C4-2B (cell line): ENCODE measurements around the gene TMEM18.

Experiments
- ZFX ChIP-seq: fragments of 450-650 bp; IDR thresholded peaks from 2 replicates; pipeline ENCODE4 v1.6.1; 2017
- TF ChIP-seq, protein P1 (sequence below): fragments of 450-650 bp; conservative IDR thresholded peaks from 2 replicates; pipeline ENCODE4 v1.5.1; 2017; ENCODE audit warnings: mild to moderate bottlenecking

DNA sequence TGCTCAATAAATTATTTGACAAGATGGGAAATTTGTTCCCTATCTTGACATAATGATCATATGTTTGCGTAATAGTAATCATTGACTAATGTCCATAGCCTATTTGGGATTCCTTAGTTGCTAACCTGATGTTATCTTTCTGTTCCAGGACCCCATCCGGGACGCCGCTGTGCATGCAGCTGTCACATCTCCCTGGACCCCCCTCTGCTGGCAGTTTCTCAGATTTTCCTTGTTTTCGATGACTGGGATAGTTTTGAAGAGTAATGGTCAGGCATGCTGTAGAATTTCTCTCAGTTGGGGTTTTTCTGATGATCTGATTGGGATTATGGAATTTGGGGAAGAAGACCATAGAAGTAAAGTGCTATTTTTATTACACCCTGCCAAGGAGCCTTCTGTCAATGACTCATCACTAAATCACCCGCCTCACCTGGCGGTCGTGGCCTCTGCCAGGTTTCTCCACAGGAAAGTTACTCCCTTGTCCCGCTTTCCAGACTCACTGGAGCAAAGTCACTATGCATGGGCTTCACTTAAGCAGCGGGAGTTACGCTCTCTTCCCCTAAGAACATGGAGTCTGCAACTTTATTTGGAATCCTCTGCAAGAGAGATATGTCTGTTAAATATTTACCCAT, 19.9 kb upstream of the TMEM18 start:
- TF ChIP-seq, protein P1, sequence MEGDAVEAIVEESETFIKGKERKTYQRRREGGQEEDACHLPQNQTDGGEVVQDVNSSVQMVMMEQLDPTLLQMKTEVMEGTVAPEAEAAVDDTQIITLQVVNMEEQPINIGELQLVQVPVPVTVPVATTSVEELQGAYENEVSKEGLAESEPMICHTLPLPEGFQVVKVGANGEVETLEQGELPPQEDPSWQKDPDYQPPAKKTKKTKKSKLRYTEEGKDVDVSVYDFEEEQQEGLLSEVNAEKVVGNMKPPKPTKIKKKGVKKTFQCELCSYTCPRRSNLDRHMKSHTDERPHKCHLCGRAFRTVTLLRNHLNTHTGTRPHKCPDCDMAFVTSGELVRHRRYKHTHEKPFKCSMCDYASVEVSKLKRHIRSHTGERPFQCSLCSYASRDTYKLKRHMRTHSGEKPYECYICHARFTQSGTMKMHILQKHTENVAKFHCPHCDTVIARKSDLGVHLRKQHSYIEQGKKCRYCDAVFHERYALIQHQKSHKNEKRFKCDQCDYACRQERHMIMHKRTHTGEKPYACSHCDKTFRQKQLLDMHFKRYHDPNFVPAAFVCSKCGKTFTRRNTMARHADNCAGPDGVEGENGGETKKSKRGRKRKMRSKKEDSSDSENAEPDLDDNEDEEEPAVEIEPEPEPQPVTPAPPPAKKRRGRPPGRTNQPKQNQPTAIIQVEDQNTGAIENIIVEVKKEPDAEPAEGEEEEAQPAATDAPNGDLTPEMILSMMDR: no peak
- TF ChIP-seq ZFX: no peak
